HL-60 (cell line): Measurements from ENCODE around the gene IL4R.
A peak's percentile ranks its signal among the peaks of the same experiment; 100 is the strongest.
"Not testable (repeated sequence)": the region's sequence is repeated elsewhere in the genome, so short reads cannot be mapped to it uniquely, and the experiment has no call there.

Experiments used
- DNase-seq, 2 experiments: peaks; one replicate each; pipeline ENCODE4 v3.0.0-alpha.2; 2010 to 2020; ENCODE audit warnings: low read depth in 1 of 2, low spot score in 1 of 2
- H3K27ac ChIP-seq: fragments of 250-450 bp; sonication (Bioruptor Pico); replicated peaks from 2 replicates; pipeline ENCODE4 v1.5.1; 2020; ENCODE audit warnings: mild to moderate bottlenecking, moderate library complexity
- H3K27me3 ChIP-seq: fragments of 250-450 bp; sonication (Bioruptor Pico); 2 replicates; pipeline ENCODE4 v1.5.1; 2021; ENCODE audit warnings: mild to moderate bottlenecking, moderate library complexity; ENCODE audit not compliant: insufficient read depth, poor library complexity, severe bottlenecking
- H3K4me3 ChIP-seq: replicated peaks from 2 replicates; pipeline ENCODE4 v1.5.1; 2011; ENCODE audit warnings: mild to moderate bottlenecking, control low read depth, low read length; ENCODE audit not compliant: insufficient read depth
- CTCF ChIP-seq: IDR thresholded peaks from one replicate; pipeline ENCODE4 v1.5.1; 2011; ENCODE audit warnings: low read length, control low read depth, inconsistent platforms; ENCODE audit not compliant: insufficient read depth
- GABPA ChIP-seq: IDR thresholded peaks from 2 replicates; pipeline ENCODE4 v1.6.1; 2012; ENCODE audit warnings: low read depth
- POLR2AphosphoS5 ChIP-seq: IDR thresholded peaks from 2 replicates; pipeline ENCODE4 v1.6.1; 2012; ENCODE audit warnings: low read depth
- SPI1 ChIP-seq: IDR thresholded peaks from 2 replicates; pipeline ENCODE4 v1.6.1; 2012; ENCODE audit warnings: low read depth, mild to moderate bottlenecking, borderline replicate concordance
- TF ChIP-seq, protein P1 (sequence below): IDR thresholded peaks from 2 replicates; pipeline ENCODE4 v1.6.1; 2012; ENCODE audit warnings: low read depth; ENCODE audit not compliant: insufficient replicate concordance

The IL4R gene

DNA sequence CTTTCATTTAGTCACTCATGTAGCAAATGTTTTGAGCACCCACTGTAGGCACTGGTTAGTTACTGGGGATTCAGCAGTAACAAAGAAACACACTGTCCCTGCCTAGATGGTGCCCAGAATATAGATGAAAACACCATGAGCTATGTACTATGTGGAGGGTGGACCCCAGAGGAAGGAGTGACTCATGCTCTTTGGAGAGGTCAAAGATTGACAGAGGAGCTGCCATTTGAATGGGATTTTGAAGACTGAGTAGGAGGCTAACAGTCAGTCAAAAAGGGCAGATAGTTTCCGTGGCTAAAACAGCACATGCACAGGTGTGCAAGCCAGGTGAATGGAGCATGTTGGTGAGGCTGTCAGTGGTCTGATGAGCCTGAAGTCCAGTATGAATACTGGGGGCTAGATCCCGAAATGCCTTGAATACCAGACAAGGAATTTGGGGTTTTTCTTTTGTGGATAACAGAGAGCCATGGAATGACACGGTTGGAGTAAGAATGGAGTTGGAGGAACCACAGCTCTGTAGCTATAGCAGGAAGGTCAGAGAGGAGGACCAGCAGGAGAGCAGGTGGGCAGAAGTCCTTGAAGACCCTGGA, 94.3 kb downstream of the IL4R start:
- H3K4me3 ChIP-seq, result no peak overlapping the region

GRCh38 chr16:27408602-27409031, 94.8 kb downstream of the IL4R start:
- TF ChIP-seq SPI1, result peak; percentile 59
- TF ChIP-seq POLR2AphosphoS5, result no peak
- H3K27ac ChIP-seq, result no peak overlapping the region

More for the DNA sequence above, 94.3 kb downstream of the IL4R start:
- TF ChIP-seq CTCF, result no peak
- no peak for TF ChIP-seq GABPA
- no peak for TF ChIP-seq POLR2AphosphoS5
- TF ChIP-seq SPI1, result no peak
- TF ChIP-seq, protein P1, sequence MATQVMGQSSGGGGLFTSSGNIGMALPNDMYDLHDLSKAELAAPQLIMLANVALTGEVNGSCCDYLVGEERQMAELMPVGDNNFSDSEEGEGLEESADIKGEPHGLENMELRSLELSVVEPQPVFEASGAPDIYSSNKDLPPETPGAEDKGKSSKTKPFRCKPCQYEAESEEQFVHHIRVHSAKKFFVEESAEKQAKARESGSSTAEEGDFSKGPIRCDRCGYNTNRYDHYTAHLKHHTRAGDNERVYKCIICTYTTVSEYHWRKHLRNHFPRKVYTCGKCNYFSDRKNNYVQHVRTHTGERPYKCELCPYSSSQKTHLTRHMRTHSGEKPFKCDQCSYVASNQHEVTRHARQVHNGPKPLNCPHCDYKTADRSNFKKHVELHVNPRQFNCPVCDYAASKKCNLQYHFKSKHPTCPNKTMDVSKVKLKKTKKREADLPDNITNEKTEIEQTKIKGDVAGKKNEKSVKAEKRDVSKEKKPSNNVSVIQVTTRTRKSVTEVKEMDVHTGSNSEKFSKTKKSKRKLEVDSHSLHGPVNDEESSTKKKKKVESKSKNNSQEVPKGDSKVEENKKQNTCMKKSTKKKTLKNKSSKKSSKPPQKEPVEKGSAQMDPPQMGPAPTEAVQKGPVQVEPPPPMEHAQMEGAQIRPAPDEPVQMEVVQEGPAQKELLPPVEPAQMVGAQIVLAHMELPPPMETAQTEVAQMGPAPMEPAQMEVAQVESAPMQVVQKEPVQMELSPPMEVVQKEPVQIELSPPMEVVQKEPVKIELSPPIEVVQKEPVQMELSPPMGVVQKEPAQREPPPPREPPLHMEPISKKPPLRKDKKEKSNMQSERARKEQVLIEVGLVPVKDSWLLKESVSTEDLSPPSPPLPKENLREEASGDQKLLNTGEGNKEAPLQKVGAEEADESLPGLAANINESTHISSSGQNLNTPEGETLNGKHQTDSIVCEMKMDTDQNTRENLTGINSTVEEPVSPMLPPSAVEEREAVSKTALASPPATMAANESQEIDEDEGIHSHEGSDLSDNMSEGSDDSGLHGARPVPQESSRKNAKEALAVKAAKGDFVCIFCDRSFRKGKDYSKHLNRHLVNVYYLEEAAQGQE, result no peak
- no peak overlapping the region for H3K27ac ChIP-seq
- no peak for DNase-seq
- H3K27me3 ChIP-seq, result no peaks in the 10 kb centered on the region

GRCh38 chr16:27409958-27410357, 96.2 kb downstream of the IL4R start:
- H3K27ac ChIP-seq, H3K4me3 ChIP-seq, H3K27me3 ChIP-seq, DNase-seq: not testable (repeated sequence)

More at GRCh38 chr16:27408602-27409031, 94.8 kb downstream of the IL4R start:
- H3K27me3 ChIP-seq, result no peaks in the 10 kb centered on the region
- no peak overlapping the region for H3K4me3 ChIP-seq
- DNase-seq, result no peak

DNA sequence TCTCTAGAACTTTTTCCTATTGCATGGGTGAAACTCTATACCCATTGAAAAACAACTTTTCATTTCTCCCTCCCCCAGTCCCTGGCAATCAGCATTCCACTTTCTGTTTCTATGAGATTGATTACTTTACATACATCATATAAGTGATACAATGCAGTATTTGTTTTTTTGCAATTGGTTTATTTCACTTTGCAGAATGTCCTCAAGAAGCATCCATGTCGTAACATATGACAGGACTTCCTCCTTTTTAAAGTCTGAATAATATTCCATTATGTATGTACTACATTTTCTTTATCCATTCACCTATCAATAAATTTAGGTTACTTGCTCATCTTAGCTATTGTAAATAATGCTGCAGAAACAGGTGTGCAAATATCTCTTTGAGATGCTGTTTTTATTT, 97.0 kb downstream of the IL4R start:
- Histone ChIP-seq H3K4me3 (no peak overlapping the region), H3K27ac (no peak overlapping the region), H3K27me3 (no peaks in the 10 kb centered on the region)
- DNase-seq, result no peak
- TF ChIP-seq POLR2AphosphoS5 (no peak), SPI1 (peak; percentile 82)

DNA sequence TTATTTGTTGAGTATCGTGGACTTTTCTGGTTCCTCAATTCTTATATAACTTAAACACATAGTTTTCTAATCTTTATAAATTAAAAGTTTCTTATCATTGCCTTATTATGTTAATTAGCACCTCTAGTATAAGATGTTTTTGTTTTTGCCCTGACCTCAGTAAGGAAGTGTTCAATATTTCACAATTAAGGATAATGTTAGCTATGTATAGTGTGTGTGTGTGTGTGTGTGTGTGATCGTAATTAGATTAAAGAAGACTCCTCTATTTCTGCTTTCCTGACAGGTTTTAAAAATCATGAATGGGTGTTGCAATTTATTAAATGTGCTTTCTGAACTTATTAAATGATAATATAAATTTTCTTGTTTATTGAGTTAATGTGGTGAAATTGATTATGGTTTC, 100.2 kb downstream of the IL4R start:
- TF ChIP-seq SPI1 (no peak), POLR2AphosphoS5 (no peak), CTCF (no peak), GABPA (no peak)
- TF ChIP-seq, protein P1, result no peak
- no peak overlapping the region for H3K4me3 ChIP-seq
- H3K27me3 ChIP-seq, result no peaks in the 10 kb centered on the region
- peak in 1 of 2 experiments; percentile 68 for DNase-seq
- peak overlapping the region; percentile 39; the same call in 1 of the 2 replicates for H3K27ac ChIP-seq
